GM20000 (cell line): ENCODE measurements around the gene C1orf35.
A peak's percentile ranks its signal among the peaks of the same experiment; 100 is the strongest.

Experiments
- DNase-seq: peaks from one replicate; pipeline ENCODE4 v3.0.0; 2012; ENCODE audit warnings: low spot score
- CTCF ChIP-seq: IDR thresholded peaks from 2 replicates; pipeline ENCODE4 v1.5.1; 2012; ENCODE audit warnings: mild to moderate bottlenecking, control low read depth; ENCODE audit errors: extremely low read depth, missing control alignments

The C1orf35 gene

GRCh38 chr1:228145463-228146416 is 42.6 kb upstream of the C1orf35 start:
- no peak for DNase-seq

GRCh38 chr1:228144993-228145343 is 41.8 kb upstream of the C1orf35 start:
- no peak for DNase-seq
- TF ChIP-seq CTCF: no peak

More at GRCh38 chr1:228145463-228146416, 42.6 kb upstream of the C1orf35 start:
- TF ChIP-seq CTCF: no peak

GRCh38 chr1:228144193-228144992 is 41.3 kb upstream of the C1orf35 start:
- no peak for TF ChIP-seq CTCF
- peak; percentile 8 for DNase-seq

DNA sequence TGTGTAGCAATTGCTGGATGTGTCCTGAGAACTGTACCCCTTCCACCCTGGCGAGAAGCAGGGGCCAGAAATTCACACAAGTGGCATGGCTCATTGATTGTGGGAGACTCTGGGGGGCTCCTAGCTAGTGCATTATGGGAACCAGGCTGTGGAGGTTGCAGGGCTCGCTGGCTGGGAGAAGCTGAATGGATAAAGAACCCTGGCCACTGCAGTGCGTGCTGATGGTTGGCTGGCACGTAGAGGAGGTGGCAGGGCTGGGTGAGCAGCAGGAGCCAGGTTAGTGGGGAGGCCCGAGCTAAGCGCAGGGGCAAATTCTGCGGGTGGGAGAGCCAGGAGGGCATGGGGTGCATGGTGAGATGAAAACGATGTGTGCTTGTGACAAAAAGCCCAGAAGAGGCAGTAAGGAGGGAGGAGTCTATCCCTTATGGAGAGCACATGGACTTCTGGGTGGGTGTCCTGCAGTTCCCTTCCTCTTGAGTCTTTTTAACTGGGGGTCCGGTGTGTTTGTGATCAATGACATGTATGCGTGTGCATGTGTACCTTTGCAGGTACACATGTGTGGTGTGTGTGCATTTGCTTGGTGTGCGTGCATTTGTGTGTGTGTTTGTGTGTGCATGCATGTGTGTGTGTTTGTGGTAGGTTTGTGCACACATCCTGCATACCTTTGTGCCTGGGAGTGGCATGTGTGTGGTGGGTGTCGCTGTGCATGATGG is 40.5 kb upstream of the C1orf35 start:
- no peak for TF ChIP-seq CTCF
- DNase-seq: peak; percentile 14

- TF ChIP-seq CTCF: no peak
- DNase-seq: no peak
Measured at GRCh38 chr1:228142701-228143136, 39.6 kb upstream of the C1orf35 start.

- DNase-seq: no peak
- TF ChIP-seq CTCF: no peak
Measured at GRCh38 chr1:228142155-228142691, 39.1 kb upstream of the C1orf35 start.
